SU-DHL-6 (cell line): ENCODE measurements around the gene ALK.

Experiments
- EZH2phosphoT487 ChIP-seq: fragments of 200-600 bp; sonication (generic), shearing (Covaris generic); conservative IDR thresholded peaks from 2 replicates; pipeline ENCODE4 v1.6.1; 2018; ENCODE audit warnings: mild to moderate bottlenecking, antibody characterized with exemption, low read length, moderate library complexity, mixed read lengths
- TF ChIP-seq, protein P1 (sequence below): fragments of 200-600 bp; sonication (generic); IDR thresholded peaks from one replicate; pipeline ENCODE4 v1.5.1; 2017; ENCODE audit warnings: antibody characterized with exemption, mild to moderate bottlenecking, low read length, moderate library complexity; ENCODE audit not compliant: insufficient read depth, poor library complexity, severe bottlenecking

DNA sequence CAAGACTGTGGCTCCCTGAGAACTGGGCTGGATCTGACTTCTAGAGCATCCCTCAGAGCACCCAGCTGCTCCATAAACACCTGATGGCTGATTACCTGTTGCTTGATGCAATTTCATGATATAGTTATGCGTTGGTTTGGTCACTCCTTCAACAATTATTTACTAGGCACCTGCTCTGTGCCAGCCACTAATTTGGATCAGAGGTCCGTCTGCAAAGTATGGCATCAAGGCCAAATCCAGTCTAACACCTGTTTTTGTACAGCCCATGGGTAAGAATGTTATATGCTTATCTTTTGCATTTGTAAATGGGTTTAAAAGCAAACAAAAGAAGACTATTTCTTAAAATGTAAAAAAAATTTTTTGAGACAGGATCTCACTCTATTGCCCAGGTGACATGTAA, 348.2 kb downstream of the ALK start:
- TF ChIP-seq, protein P1, sequence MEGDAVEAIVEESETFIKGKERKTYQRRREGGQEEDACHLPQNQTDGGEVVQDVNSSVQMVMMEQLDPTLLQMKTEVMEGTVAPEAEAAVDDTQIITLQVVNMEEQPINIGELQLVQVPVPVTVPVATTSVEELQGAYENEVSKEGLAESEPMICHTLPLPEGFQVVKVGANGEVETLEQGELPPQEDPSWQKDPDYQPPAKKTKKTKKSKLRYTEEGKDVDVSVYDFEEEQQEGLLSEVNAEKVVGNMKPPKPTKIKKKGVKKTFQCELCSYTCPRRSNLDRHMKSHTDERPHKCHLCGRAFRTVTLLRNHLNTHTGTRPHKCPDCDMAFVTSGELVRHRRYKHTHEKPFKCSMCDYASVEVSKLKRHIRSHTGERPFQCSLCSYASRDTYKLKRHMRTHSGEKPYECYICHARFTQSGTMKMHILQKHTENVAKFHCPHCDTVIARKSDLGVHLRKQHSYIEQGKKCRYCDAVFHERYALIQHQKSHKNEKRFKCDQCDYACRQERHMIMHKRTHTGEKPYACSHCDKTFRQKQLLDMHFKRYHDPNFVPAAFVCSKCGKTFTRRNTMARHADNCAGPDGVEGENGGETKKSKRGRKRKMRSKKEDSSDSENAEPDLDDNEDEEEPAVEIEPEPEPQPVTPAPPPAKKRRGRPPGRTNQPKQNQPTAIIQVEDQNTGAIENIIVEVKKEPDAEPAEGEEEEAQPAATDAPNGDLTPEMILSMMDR = no peak
- TF ChIP-seq EZH2phosphoT487 = no peak
